RWPE2 (cell line): ENCODE data around the gene PLCH1.

Experiments used
- ATAC-seq: fragments of 200-7000 bp; cut with Tn5 transposase; 3 replicates; pipeline ENCODE4 v1.9.1; 2021; ENCODE audit warnings: low read depth
- DNase-seq: peaks from one replicate; pipeline ENCODE4 v3.0.0-alpha.2; 2020; ENCODE audit warnings: low spot score
- H3K27ac ChIP-seq: fragments of 450-650 bp; 2 replicates; pipeline ENCODE4 v1.5.1; 2017; ENCODE audit warnings: mild to moderate bottlenecking; ENCODE audit not compliant: poor library complexity, severe bottlenecking
- H3K27me3 ChIP-seq: fragments of 250-450 bp; sonication (Bioruptor Pico); 2 replicates; pipeline ENCODE4 v1.5.1; 2021; ENCODE audit warnings: mild to moderate bottlenecking, moderate library complexity; ENCODE audit not compliant: insufficient read depth, poor library complexity, severe bottlenecking
- H3K36me3 ChIP-seq: fragments of 250-450 bp; sonication (Bioruptor Pico); 2 replicates; pipeline ENCODE4 v1.5.1; 2020; ENCODE audit warnings: low read depth, mild to moderate bottlenecking, moderate library complexity
- H3K4me1 ChIP-seq: fragments of 250-450 bp; sonication (Bioruptor Pico); 2 replicates; pipeline ENCODE4 v1.5.1; 2021; ENCODE audit warnings: mild to moderate bottlenecking, moderate library complexity; ENCODE audit not compliant: insufficient read depth, poor library complexity, severe bottlenecking
- H3K4me3 ChIP-seq: fragments of 250-450 bp; sonication (Bioruptor Pico); 2 replicates; pipeline ENCODE4 v1.5.1; 2021; ENCODE audit warnings: mild to moderate bottlenecking, moderate library complexity; ENCODE audit not compliant: severe bottlenecking
- H3K9me3 ChIP-seq: fragments of 250-450 bp; sonication (Bioruptor Pico); 2 replicates; pipeline ENCODE4 v1.5.1; 2021; ENCODE audit warnings: mild to moderate bottlenecking, moderate library complexity; ENCODE audit not compliant: severe bottlenecking
- TF ChIP-seq, protein P1 (sequence below): fragments of 450-650 bp; IDR thresholded peaks from one replicate; pipeline ENCODE4 v1.5.1; 2017; ENCODE audit warnings: mild to moderate bottlenecking, moderate library complexity; ENCODE audit not compliant: poor library complexity, severe bottlenecking

The PLCH1 gene

DNA sequence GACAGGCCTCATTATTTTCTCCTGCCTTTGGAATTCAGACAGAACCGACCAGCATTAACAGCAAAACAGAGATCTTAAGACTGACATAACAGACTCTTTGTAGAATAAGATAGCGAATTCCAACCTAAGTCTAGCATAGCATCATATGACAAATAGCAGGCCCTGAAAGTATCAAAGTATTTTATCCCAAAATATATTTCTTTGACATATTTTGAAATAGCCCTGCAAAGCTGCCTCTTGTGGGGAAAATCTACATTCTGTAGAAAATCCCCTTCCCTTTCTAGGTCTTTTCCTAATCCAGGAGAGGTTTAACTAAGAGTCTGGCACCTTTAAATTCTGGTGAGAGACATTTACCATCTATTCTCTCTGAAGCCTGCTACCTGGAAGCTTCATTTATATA is 417.0 kb downstream of the PLCH1 start:
- TF ChIP-seq, protein P1, sequence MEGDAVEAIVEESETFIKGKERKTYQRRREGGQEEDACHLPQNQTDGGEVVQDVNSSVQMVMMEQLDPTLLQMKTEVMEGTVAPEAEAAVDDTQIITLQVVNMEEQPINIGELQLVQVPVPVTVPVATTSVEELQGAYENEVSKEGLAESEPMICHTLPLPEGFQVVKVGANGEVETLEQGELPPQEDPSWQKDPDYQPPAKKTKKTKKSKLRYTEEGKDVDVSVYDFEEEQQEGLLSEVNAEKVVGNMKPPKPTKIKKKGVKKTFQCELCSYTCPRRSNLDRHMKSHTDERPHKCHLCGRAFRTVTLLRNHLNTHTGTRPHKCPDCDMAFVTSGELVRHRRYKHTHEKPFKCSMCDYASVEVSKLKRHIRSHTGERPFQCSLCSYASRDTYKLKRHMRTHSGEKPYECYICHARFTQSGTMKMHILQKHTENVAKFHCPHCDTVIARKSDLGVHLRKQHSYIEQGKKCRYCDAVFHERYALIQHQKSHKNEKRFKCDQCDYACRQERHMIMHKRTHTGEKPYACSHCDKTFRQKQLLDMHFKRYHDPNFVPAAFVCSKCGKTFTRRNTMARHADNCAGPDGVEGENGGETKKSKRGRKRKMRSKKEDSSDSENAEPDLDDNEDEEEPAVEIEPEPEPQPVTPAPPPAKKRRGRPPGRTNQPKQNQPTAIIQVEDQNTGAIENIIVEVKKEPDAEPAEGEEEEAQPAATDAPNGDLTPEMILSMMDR = no peak
- ATAC-seq (no peak), DNase-seq (no peak)
- Histone ChIP-seq H3K9me3 (no peaks in the 10 kb centered on the region), H3K4me3 (no peak overlapping the region), H3K4me1 (no peaks in the 10 kb centered on the region), H3K27ac (no peak overlapping the region), H3K27me3 (no peaks in the 10 kb centered on the region), H3K36me3 (no peaks in the 10 kb centered on the region)

DNA sequence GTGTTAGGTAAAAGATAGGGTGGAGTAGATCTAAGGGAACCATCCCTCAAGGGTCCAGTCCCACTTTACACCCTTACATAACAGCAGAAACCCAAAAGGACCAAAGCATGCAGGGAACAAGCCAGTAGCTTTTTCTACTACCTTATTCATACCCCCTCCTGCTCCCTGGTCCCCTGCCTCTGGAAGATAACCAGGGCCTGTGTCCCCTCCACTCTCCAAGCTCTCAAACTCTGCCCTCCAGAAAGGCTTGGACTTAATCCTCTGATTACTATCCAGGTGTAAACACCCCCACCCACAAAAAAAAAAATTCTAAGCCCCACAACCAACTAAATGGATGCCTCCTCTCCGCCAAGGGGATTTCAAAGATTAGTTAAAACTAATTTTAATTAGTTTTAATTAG is 417.4 kb downstream of the PLCH1 start:
- ATAC-seq (no peak), DNase-seq (no peak)
- Histone ChIP-seq H3K4me1 (no peaks in the 10 kb centered on the region), H3K27ac (no peak overlapping the region), H3K36me3 (no peaks in the 10 kb centered on the region), H3K9me3 (no peaks in the 10 kb centered on the region), H3K27me3 (no peaks in the 10 kb centered on the region), H3K4me3 (no peak overlapping the region)
- TF ChIP-seq, protein P1 = no peak

- Histone ChIP-seq H3K4me3 (no peak overlapping the region), H3K36me3 (no peaks in the 10 kb centered on the region), H3K4me1 (no peaks in the 10 kb centered on the region), H3K27me3 (no peaks in the 10 kb centered on the region), H3K9me3 (no peaks in the 10 kb centered on the region), H3K27ac (no peak overlapping the region)
- DNase-seq (no peak), ATAC-seq (0 out of 3 replicates have a peak, but pooled peaks have one; percentile 12)
- TF ChIP-seq, protein P1 = no peak
Measured at GRCh38 chr3:155326901-155327300, 418.0 kb downstream of the PLCH1 start.

GRCh38 chr3:155326244-155326643 is 418.6 kb downstream of the PLCH1 start:
- no peaks in the 10 kb centered on the region for H3K36me3 ChIP-seq
- H3K9me3 ChIP-seq = no peaks in the 10 kb centered on the region
- H3K4me1 ChIP-seq = no peaks in the 10 kb centered on the region
- ATAC-seq (no peak), DNase-seq (no peak)
- TF ChIP-seq, protein P1 = no peak
- H3K27ac ChIP-seq = no peak overlapping the region
- H3K4me3 ChIP-seq = no peak overlapping the region
- no peaks in the 10 kb centered on the region for H3K27me3 ChIP-seq
